Activated T-cell treated with anti-CD3 and anti-CD28 coated beads, Interleukin-2, amount 50 U/mL, for 48 hours (primary cell): ENCODE results near the gene PTX4.
A peak's percentile ranks its signal among the peaks of the same experiment; 100 is the strongest.

Source experiments
- DNase-seq, 2 experiments: peaks; one replicate each; pipeline ENCODE4 v3.0.0-alpha.2; 2020

Gene PTX4

GRCh38 chr16:1488619-1489018 lies at the start of gene PTX4:
Gene PTX4, minus strand, starts transcription at chr16:1488944. Its CDS starts 35 bp downstream, at chr16:1488909.
- no peak for DNase-seq

- DNase-seq, result peak; percentile 58 to 62
These were observed 49.1 kb upstream of the PTX4 start for GRCh38 chr16:1537763-1538289.

- no peak for DNase-seq
These were observed 48.4 kb upstream of the PTX4 start for GRCh38 chr16:1537138-1537577.

- DNase-seq, result no peak
These were observed 47.9 kb upstream of the PTX4 start for GRCh38 chr16:1536601-1537000.

GRCh38 chr16:1535391-1536291 lies 46.9 kb upstream of the PTX4 start:
- DNase-seq, result peak; percentile 65 to 67

GRCh38 chr16:1534021-1535020 lies 45.6 kb upstream of the PTX4 start:
- DNase-seq, result peak; percentile 60 to 67

- peak in 1 of 2 experiments; percentile 65 for DNase-seq
These were observed 44.8 kb upstream of the PTX4 start, which contains the start of gene TMEM204 for GRCh38 chr16:1533443-1533951. Gene TMEM204, plus strand, starts transcription at chr16:1533666. Its CDS starts 610 bp downstream, at chr16:1534276.

GRCh38 chr16:1532771-1533170 lies 44.0 kb upstream of the PTX4 start:
- no peak for DNase-seq

- DNase-seq, result no peak
These were observed 43.5 kb upstream of the PTX4 start for GRCh38 chr16:1532081-1532760.

GRCh38 chr16:1531638-1531910 lies 42.8 kb upstream of the PTX4 start:
- no peak for DNase-seq

GRCh38 chr16:1530883-1531637 lies 42.3 kb upstream of the PTX4 start:
- DNase-seq, result no peak

GRCh38 chr16:1530349-1530882 lies 41.7 kb upstream of the PTX4 start:
- no peak for DNase-seq

GRCh38 chr16:1528921-1529537 lies 40.3 kb upstream of the PTX4 start:
- DNase-seq, result no peak

GRCh38 chr16:1527836-1528811 lies 39.4 kb upstream of the PTX4 start:
- no peak for DNase-seq

GRCh38 chr16:1526608-1527555 lies 38.1 kb upstream of the PTX4 start:
- DNase-seq, result peak in 1 of 2 experiments; percentile 56

GRCh38 chr16:1525871-1526607 lies 37.3 kb upstream of the PTX4 start:
- DNase-seq, result peak in 1 of 2 experiments; percentile 48

GRCh38 chr16:1524366-1524765 lies 35.6 kb upstream of the PTX4 start:
- DNase-seq, result no peak
